Measurements from ENCODE around the gene FAM163A. TPM values are rescaled to one million over a fixed set of nuclear protein-coding genes. Genes with fewer than 3 reads are reported as not detected.
"Not testable (repeated sequence)": the region's sequence is repeated elsewhere in the genome, so short reads cannot be mapped to it uniquely, and the experiment has no call there.

The FAM163A gene
- total and polyA plus RNA-seq, 8 donors: 0.06 to 0.28 (median 0.15) TPM; not detected in 3

DNA sequence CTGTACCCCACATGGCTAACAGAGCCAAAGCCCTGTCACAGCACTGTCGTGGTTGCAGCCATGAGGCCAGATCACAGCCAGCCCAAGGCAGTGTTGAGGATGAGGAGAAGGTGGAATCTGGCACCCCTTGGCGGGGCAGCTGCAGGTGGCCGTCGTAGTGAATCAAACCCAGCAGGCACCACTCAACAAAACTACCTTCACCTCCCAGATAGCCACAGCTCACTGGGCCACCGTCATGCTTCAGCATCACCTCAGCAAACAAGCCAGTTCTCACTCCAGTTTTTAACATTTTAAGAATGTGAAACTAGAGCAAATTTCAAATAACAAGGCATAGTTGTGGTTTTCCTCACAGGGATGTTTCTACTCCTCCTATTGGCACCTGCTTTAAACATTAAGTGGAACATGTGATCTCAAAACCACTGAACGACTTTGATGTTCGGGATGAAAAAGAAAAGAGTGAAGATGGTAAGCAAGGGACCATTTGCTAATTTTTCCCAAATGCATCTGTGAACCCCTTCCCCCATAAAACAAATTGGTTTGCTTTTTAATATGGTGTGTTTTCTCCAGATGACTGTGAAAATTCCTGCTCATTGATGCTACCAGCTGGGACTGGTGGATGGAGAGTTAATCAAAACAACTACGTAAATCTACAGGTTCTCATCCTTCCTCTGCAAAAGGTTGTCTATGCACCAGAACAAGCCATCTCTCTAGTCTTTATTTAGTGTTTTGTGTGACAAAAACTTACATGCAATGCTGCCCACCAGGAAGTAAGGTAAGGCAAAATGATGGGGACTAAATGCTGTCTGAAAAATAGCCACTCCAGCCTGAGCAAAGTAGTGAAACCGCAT lies 89.0 kb downstream of the FAM163A start:
- no peak overlapping the region for H3K4me3 ChIP-seq
- H3K27ac ChIP-seq: no peak overlapping the region
- DNase-seq (no peak), FAIRE-seq (no peak), ATAC-seq (no peak)
- no peaks in the 10 kb centered on the region for H3K27me3 ChIP-seq
- H3K36me3 ChIP-seq: no peaks in the 10 kb centered on the region
- TF ChIP-seq, protein P1, sequence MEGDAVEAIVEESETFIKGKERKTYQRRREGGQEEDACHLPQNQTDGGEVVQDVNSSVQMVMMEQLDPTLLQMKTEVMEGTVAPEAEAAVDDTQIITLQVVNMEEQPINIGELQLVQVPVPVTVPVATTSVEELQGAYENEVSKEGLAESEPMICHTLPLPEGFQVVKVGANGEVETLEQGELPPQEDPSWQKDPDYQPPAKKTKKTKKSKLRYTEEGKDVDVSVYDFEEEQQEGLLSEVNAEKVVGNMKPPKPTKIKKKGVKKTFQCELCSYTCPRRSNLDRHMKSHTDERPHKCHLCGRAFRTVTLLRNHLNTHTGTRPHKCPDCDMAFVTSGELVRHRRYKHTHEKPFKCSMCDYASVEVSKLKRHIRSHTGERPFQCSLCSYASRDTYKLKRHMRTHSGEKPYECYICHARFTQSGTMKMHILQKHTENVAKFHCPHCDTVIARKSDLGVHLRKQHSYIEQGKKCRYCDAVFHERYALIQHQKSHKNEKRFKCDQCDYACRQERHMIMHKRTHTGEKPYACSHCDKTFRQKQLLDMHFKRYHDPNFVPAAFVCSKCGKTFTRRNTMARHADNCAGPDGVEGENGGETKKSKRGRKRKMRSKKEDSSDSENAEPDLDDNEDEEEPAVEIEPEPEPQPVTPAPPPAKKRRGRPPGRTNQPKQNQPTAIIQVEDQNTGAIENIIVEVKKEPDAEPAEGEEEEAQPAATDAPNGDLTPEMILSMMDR (IDR thresholded peaks at IDR 0.05): no peak
- H3K9me3 ChIP-seq: no peaks in the 10 kb centered on the region
- no peaks in the 10 kb centered on the region for H3K4me1 ChIP-seq
- intact Hi-C loops (cut with DNase I): no loop called here
- WGBS, 2 donors: 61 to 65% methylated on average over 9 of the region's 9 CpGs

- H3K4me3 ChIP-seq; H3K36me3 ChIP-seq; H3K9me3 ChIP-seq; H3K27ac ChIP-seq; H3K27me3 ChIP-seq; FAIRE-seq; ATAC-seq; DNase-seq; H3K4me1 ChIP-seq; intact Hi-C loops (cut with DNase I): not testable (repeated sequence)
- WGBS, 2 donors: 95 to 97% methylated on average over 29 to 38 of the region's 38 CpGs
Observed at GRCh38 chr1:179836686-179837445, 93.8 kb downstream of the FAM163A start.

GRCh38 chr1:179840107-179840506 lies 97.0 kb downstream of the FAM163A start:
- intact Hi-C loops (cut with DNase I): no loop called here
- H3K27me3 ChIP-seq: no peaks in the 10 kb centered on the region
- 94% methylated on average over 3 of the region's 3 CpGs for WGBS, 2 donors
- no peak for DNase-seq
- FAIRE-seq: no peak
- TF ChIP-seq, protein P1 (IDR thresholded peaks at IDR 0.05): no peak
- no peaks in the 10 kb centered on the region for H3K4me1 ChIP-seq
- no peak overlapping the region for H3K4me3 ChIP-seq
- no peaks in the 10 kb centered on the region for H3K9me3 ChIP-seq
- ATAC-seq: no peak
- H3K27ac ChIP-seq: no peak overlapping the region
- peaks cover 0 to 13% (median 0%) of the 10 kb centered on the region in 3 donors for H3K36me3 ChIP-seq

DNA sequence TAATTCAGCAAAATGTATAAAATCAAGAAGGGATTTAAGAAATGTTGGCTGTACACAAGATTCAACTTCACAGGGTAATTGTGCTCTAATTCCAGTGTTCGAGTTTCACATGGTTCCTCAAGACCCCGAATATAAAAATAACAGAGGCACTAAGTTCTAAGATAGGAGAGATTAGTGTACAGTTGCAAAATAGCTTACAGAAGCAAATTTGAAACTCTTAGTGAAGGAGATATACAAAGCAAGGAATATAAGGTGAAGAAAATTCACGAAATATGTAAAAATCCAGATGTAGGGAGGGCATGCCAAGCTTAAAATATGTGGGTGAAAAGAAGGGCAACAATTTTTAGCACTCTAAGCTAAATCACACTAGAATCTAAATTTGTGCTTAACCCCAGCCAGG lies 105.1 kb downstream of the FAM163A start:
- intact Hi-C loops (cut with DNase I): no loop called here
- FAIRE-seq (no peak), ATAC-seq (no peak), DNase-seq (no peak)
- Histone ChIP-seq H3K4me1 (no peaks in the 10 kb centered on the region), H3K4me3 (no peak overlapping the region), H3K9me3 (no peaks in the 10 kb centered on the region), H3K27ac (no peak overlapping the region), H3K27me3 (no peaks in the 10 kb centered on the region), H3K36me3 (peaks cover 0 to 47% (median 10%) of the 10 kb centered on the region in 3 donors)
- WGBS, 2 donors: 97 to 99% methylated on average over 3 of the region's 3 CpGs
- TF ChIP-seq, protein P1 (IDR thresholded peaks at IDR 0.05): no peak

DNA sequence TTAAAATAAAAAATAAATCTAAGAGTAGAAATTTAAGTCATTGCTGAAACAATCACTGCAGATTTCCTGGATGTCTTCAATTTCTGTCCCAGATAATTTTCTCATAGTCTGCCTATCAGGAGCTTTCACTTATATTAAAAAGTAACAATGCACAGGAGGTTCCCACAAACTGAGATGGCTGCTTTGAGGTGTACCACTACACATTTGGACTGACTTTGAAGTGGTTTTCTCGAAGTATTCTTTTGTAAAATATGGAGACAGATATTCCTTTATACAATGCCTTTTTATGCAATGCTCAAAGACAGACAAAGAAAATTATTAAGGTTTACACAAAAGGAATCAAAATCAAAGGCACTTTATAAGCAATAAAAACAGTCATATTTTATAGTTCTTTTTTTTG lies 110.0 kb downstream of the FAM163A start:
- peaks cover 0 to 31% (median 5%) of the 10 kb centered on the region in 3 donors for H3K36me3 ChIP-seq
- no peaks in the 10 kb centered on the region for H3K4me1 ChIP-seq
- H3K27ac ChIP-seq: no peak overlapping the region
- ATAC-seq: no peak
- intact Hi-C loops (cut with DNase I): no loop called here
- WGBS, 2 donors: 90 to 96% methylated on average over 1 of the region's 1 CpG
- no peak overlapping the region for H3K4me3 ChIP-seq
- no peak for DNase-seq
- TF ChIP-seq, protein P1 (IDR thresholded peaks at IDR 0.05): no peak
- H3K9me3 ChIP-seq: no peaks in the 10 kb centered on the region
- no peak for FAIRE-seq
- H3K27me3 ChIP-seq: no peaks in the 10 kb centered on the region

DNA sequence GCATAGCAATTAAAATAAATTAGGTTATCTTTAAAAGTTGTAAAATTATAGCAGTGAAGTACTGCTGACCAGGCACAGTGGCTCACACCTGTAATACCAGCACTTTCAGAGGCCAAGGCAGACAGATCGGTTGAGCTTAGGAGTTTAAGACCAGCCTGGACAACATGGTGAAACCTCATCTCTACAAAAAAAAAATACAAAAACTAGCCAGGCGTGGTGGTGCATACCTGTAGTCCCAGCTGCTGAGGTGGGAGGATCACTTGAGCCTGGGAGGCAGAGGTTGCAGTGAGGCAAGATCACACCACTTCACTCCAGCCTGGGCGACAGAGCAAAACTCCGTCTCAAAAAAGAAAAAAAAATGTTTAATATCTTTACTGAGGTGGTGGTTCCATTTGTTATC lies 112.7 kb downstream of the FAM163A start:
- H3K36me3 ChIP-seq: peaks cover 0 to 15% (median 2%) of the 10 kb centered on the region in 3 donors
- FAIRE-seq; ATAC-seq; H3K9me3 ChIP-seq; DNase-seq; H3K27ac ChIP-seq; H3K4me3 ChIP-seq; H3K4me1 ChIP-seq; H3K27me3 ChIP-seq; intact Hi-C loops (cut with DNase I): not testable (repeated sequence)
- WGBS, 2 donors: 94 to 98% methylated on average over 4 of the region's 4 CpGs

Data from pancreas (tissue), 10 donors.